ENCODE measurements around the gene CDH23.

Gene CDH23

DNA sequence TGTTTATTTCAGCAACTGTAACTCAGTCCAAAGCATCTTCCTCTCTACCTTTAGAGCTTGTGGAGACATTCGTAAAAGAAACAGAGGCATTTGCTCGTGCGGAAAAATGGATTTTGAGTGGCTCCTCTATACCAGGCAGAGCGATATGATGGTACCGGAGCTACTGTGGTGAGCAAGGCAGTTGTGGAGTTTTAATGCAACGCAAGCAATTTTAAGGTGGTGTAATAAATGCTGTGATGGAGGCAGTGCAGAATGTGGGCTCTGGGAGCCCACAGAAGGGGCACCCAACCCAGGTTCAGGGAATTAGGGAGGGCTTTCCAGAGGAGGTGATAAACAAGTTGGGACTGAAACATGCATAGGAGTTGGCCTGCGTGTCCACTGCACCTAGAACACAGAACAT is 149.5 kb downstream of the CDH23 start:
- FAIRE-seq, result no peak

DNA sequence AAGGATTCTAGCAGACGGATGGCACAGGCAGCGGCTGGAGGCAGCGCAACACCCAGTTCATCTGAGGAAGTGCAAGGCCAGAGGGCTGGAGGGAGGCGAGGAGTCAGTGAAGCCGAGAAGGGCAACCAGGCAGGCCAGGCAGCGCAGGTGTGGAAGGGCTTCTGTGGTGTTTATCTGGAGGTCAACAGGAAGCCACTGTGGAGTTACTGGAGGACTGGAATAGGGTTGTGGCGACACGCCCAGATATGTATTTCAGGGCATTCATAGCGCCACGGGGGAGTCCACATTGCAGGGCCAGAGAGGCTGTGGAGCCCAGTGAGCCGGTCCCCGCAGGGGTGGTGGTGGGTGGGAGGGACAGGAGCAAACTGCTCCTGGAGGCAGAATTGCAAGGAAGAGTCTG is 150.6 kb downstream of the CDH23 start:
- FAIRE-seq, result no peak

DNA sequence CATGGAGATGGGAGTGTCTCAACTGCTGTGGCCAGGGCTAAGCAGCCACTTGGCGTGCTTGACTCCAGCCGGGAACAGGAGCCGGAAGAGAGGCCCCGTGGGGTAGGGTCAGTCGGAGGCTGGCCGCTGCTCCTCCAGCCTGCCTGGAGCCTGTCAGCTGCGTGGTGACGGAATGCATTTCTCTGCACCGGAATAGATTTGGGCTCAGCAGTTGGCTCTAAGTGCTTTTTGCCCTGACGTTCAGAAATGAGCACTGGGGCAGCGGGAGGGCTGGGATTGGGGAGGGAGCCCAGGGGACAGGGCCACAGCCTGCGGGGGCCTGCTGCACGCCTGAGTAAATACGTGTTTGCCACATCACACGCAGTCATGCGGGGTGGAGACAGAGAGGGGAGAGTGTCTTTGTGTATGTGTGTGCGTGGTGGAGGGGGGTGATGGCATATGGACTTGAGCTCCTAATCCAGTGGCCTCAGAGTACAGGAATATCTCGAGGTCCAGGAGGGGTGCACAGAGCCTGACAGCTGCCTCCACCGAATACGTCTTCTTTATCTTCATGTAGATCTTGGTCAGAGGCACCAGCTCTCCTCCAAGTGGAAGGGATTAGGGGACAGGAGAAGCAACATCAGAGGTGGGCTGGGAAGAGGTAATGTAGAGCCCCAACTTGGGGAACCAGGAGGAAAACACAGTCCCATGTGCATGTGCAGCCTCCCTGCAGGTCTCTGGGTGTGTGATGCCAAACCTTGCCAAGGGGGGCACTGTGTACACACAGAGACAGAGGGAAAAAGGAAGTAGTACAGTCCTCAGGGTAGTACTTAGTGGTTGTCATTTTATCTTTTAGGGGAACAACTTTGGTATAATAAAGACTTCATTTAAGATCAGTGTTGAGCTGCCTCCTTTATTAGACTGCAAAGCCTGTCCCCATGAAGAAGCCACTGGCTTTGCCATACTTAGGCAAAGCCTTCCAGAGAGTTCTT is 151.4 kb downstream of the CDH23 start:
- FAIRE-seq, result no peak

DNA sequence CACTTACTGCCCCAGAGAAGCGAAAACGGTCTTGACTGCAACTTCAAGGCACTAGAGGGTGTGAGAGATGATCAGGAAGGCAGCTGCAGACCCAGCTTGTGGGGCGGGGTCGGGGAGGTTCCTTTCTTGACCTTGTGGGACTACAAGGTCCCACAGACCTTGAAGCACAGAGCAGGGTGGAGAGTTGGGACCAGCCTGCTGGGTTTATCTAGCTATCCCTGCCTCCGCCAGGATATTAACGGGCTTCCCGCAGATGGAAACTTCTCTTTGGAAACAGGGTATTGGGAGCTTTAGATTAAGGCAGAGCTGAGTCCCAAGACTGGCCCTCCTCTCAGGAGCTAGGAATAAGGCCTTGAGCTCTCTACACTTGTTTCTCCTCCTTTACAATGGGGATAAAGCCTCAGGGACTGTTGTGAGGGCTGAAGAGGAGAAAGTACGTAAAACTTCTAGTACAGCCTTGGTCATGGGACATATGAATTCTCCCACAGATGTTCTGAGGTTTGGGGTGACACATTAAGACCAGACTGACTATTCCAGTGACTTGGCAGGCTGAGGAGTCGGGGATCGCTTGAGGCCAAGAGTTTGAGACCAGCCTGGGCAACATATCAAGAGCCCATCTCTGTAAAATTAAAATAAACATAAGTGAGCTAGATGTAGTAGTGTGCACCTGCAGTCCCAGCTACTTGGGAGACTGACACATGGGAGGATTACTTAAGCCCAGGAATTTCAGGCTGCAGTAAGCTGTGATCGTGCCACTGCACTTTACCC is 153.2 kb downstream of the CDH23 start:
- FAIRE-seq, result no peak

DNA sequence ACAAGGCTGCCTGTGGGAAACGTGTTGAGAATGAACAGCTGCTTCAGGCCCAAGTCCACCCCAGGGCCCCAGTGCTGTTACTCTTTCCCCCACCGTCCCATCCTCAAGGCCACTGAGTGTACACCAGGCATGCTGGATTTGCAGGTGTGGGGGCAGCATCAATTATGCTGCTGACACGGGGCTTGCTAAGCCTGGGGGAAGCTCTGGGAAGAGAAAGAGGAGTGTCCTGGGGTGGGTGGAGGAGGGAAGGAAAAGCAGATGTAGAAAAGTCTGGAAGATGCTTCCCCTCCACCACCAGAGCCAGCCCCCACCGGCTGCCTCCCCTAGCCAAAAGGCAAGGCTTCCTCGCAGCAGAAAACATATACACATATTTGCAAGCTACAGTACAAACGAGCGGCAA is 153.9 kb downstream of the CDH23 start:
- no peak for FAIRE-seq

DNA sequence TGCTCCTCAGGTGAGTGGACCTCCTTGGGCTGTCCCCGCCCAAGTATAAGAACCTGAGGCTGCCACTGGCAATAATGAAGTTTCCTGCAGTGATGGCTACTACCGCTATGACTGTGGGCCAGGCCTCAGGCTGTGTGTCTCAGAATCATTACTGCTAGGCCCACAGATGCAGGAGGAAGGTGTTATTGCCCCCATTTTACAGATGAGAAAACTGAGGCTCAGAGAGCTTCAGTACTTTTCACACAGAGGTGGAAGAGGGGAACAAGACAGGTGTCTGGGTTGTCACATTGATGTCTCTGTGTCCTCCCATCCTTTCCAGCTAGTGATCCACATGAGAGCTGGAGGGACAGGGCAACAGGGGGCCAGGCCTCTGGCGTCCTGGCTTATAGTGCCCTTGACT is 155.2 kb downstream of the CDH23 start:
- no peak for FAIRE-seq

DNA sequence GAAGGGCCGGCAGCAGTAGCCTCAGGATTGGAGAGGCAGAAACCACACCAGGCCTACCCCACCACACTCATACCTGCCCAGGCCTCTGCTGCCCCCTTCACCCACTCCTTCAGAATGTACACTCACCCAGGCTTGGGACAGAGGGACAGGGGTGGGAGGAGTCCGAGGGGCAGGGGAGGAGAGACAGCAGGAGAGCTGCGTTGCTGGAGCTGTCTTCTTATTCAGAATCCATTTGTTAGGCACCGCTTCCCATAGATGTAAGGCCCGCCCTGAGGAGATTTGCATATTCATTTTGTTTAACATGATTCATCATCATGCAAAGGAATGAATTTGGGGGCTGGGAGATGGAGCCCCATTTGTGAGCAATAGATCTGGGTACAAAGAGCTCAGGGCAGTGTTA is 156.7 kb downstream of the CDH23 start:
- no peak for FAIRE-seq

DNA sequence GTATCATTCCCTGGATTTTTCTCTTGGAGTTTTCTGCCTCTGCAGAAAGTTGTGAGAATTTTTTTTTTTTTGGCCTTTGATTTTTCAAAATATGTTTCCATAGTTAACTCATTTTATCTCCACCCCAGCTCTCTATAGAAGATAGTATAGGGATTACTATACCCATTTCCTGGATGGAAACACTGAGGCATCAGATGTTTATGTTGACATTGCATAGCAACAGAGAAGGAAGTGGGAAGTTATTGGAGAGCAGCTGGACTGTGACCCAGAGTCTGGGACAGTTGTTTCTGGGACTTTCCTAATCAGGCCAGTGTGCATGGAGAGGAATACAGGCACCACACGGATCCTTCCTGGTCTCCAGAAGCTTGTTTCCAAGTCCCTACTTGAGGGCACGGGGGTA is 158.0 kb downstream of the CDH23 start:
- FAIRE-seq, result no peak

DNA sequence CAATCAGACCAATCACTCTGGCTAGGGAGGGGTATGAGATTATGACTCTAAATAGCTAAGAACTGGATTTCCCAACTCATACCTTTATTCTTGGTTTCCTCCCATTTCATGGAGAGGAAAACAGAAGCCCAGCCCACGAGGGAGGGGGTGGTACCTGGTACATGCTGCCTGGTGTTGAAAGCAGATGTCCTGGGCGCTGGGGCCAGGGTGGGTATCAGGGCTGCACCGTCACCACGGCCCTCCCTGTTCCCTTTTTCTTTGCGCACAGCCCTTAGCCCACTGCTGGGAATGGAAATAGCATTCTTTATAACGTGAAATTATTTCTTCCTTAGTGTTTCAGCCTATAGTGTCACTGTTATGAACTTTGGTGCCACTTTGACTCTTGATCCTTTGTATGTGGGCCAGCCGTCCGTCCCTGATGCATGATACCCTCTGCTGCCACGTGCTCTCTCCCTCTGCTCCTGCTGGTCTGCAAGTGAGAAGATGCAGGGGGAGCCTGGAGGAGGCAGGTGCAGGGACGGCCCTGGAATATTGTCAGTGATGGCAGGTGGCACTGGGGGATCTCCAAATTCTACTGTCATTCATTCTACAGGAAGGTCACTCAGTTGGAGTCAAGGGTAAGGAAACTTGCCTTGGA is 158.5 kb downstream of the CDH23 start:
- FAIRE-seq, result no peak

DNA sequence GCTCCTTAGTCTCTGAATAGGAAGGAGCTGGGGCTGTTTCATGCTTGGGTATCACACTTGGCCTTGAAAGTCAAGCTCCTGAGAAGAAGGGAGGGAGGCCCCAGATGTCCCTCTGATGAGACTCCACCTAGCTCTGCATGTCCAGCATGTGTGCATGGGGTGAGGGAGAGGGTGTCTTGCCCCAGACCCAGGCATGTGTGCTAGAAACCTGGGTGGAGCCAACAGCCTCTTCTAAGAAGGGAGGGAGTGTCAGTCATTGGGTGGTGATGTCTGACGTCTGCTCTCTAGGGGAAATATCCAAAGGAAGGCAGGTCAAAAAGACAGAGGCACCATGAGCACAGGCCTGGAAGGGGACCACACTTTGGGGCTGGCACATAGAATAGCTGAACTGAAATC is 159.0 kb downstream of the CDH23 start:
- no peak for FAIRE-seq

DNA sequence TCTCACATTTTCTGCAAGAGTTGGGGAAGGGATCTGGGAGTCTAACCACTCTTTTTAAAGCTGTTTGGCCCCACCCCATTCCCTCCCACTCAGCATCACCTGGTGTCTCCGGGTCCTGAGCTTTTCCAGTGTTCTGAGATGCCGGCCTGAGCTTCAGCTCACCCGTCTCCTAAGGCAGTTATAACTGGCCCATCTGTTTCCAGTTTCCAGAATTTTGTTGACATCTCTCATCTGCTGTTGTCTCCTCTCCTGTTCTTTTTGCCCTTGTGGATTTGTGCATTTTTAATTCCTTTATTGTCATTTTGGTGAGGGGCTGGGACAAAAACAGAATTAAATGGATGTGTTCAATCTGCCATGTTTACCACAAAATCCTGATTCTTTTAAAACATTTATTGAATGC is 162.3 kb downstream of the CDH23 start:
- FAIRE-seq, result no peak

DNA sequence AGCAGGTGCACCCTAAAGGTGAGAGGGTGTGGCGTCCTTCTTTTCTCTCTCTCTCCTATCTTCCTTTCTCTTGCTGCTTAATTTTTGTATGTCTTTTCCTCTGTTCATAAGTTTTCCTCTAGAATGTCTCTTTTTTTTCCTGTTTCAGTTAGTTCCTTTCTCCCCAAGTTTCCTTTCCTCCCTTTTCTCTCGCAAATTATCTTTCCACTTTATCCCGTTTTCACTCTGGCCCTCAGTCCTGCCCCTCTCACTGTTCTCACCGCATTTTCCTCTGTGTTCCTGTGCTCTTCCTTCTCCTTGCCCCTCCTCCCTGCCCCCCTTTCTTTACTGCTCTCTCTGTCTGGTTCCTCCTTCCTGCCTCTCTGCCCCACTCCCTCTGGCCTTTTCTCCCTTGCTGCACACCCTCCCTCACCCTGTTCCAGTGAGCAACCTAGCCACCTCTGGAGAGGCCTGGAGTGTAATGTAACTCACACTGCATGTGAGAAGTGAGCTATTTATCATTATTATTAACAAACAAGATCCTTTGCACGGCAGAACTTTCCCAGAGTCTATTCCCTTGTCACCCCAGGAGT is 164.4 kb downstream of the CDH23 start:
- FAIRE-seq, result no peak

DNA sequence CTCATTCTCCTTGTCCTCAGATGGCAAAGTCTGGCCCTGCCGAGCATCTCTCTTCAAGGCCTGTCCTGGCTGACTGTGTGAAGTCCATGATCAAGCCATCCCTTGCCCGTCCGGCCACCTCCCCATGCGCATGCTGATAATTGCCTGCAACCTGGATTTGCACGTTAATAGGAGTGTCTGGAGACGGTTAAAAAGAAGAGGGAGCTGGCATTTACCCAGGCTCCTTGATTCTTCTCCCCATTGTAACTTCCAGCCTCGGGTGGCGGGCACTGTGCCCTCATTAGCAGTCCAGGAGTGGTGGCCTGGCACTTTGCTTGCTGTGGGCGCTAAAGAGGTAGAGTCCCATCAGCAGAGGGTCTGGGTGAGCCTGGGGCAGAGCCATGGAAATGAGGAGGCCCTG is 165.5 kb downstream of the CDH23 start:
- no peak for FAIRE-seq

DNA sequence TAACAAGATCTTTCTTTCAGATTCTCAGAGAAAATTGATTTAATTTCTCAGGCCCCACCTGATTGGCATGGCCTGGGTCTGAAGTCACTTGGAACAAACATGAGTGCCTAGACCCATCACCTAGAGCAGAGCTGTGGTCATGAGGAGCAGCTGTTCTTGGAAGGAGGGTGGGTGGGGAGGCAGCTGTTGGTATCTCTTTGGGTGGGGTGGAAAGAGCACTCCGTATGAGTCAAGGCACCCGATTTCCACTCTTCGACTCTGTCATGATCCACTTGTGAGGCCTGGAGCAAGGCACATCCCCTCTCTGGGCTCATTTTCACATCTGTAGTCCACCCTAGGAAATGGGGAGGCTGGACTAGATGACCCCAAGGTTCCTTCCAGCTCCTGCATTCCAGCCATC is 166.2 kb downstream of the CDH23 start:
- FAIRE-seq, result no peak

DNA sequence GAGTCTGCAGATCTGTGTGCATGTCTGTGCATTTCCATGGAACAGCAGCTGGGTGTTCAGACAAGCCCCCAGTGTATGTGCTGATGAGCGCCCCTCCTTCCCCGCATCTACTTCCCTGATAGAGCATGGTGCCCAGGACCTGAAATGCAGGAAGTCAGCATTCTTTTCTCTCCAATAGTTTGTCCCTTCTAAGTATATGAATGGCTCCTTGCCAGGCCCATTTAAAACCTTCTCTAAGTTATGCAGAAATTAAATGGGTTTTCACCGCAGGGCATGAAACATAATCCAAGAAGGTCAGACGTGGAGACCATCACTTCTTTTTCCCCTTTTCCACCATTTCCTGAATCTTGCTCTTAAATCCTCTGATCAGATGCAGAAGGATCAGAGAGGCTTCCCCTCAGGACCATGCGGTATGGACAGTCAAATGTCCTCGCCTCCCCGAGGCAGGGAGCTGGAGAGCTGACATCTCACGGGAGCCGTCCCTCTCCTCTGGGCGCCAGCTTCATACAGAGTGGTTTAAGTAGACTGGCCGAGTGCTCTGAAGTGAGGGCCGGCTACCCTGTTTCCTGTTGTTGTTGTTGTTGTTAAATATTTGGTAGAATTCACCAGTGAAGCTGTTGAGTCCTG is 167.6 kb downstream of the CDH23 start:
- FAIRE-seq, result no peak

DNA sequence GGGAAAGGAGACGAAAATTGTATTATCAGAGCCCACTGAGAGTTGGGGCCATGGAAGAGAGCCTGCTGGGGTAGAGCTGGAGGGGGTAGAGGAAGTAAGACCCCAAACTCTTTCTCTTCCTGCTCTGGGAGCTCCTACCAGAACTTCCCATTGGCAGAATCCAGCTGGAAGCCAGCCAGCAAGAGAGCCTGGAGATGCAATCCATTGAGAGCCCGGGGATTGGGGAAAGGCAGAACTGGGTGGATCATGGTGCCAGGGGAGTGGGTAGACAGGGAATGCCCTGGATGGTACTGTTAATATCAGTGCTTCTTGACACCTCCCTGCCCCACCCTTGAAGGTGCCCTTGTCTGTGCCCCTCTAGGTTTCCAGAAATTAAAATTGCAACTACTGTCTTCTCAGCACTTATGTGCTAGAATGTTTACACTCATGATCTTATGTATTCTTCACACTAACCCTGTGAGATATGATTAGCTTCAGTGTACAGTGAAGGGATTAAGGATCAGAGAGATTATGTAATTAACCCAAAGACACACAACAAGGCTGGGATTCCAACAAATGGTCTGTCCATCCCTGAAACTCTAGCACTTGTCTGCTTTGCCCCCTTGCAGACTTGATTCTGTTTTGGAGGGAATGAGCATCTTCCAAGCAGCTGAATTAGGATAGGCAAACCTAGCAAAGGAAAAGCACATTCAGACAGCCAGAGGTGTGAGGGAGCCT is 168.7 kb downstream of the CDH23 start:
- FAIRE-seq, result no peak

DNA sequence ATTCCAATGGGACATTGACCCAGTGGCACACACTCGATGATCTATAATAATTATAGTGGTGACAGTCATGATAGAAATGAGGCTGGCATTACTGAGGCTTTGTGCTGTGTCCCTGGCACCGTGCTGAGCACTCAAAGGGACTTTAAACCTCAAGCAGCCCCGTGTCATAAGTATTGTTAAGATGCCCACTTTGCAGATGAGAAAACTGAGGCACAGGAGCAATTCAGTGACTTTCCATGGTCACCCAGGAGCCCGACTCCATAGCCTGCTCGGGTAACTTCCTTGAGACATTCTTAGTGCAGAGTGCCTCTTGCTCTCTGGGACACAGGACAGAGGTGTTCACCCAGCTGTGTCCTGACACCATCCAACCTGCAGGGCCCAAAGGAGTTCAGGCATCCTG is 170.3 kb downstream of the CDH23 start:
- FAIRE-seq, result no peak

DNA sequence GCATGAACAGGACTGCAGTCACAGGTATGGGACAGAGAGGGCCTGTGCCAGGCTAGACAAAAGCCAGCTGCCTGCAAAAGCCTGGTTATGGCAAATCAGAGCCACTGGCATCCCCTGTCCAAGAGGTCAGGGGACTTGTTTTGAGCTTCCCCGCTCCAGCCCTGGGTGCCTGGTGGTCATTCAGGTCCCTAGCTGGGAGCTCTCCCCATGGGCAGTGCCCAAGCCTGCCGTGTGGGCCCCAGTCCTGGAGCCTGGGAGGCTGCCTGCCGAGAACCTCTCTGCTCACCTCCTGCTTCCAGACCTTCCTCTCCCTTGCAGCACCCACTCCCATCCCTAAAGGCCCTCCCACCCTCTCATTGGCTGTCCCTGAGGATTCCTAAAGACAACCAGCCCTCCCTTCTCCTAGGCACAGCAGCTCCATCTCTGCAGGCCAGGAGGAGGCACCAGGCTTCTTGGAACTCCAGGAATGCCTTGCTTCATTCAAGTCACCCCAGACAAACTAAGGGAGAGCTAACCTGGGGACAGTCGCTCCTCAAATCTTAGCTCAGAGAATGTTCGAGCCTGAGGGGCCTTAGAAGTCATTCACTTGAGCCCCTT is 172.3 kb downstream of the CDH23 start:
- FAIRE-seq, result no peak

DNA sequence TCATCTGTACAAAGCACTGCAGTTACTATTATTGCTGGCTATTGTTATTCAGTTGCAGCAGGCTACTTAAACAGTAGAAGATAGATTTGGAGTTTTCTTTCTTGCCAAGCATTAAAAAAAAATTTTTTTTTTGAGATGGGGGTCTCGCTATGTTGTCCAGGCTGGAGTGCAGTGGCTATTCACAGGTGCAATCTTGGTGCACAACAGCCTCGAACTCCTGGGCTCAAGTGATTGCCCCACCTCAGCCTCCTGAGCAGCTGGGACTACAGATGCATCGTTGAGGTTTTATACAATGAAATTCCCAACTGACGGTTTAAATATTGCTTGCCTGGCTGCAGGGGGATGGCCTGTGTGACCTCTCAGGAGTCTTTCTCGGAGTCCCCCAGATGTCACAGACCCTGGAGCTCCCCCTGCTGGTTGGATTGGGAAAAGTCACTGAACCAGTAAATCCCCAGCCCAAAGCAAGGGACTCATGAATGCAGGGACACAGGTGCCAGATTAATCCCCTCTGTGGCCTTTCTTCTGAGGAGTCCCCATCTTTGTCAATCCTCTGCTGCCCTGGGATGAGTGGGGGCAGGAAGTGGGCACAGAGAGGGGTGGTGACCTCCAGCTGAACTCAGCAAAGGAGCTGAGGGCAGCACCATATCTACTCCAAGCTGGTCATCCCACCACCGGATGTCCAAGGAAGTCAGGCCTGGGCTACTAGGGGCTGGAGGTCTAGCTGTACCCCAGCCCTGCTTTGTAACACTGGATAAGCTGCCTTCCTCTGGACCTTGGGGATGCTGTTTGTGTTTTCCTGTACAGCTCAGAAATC is 173.3 kb downstream of the CDH23 start:
- FAIRE-seq, result no peak

DNA sequence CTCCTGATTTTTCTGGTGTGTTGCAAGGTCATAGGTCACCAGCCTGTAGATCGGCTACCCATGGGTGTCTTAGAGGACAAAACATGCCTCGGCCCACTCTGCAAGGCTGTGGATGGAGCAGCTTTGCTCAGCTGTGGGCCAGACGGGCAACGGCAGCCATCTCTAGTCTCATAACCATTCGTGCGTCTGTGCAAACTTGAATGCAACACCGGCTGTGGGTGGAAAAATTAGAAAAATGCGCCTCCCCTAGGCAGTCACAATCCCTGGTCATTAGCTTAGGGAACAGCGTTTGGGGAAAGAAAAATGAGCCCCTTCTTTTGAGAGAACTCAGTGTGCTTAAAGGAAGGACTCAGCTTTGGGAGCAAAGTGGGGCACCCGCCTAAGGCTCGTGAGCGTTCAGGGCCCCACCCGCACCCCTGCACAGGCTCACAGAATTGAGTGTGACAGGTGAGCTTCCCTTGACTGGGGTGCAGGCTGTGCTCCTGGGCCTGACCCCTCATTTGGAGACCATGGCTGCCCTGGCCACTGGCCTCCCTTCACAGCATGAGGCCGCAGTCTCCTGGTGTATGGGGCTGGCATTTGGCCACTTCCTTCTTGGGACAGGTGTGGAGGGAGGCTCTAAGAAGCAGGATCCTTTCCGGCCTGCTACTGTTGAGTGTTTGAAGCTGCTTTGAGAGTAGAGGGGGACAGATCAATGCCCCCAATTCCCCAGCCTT is 174.9 kb downstream of the CDH23 start:
- FAIRE-seq, result no peak
